ENCODE results near the gene FAM180A.

Gene FAM180A

DNA sequence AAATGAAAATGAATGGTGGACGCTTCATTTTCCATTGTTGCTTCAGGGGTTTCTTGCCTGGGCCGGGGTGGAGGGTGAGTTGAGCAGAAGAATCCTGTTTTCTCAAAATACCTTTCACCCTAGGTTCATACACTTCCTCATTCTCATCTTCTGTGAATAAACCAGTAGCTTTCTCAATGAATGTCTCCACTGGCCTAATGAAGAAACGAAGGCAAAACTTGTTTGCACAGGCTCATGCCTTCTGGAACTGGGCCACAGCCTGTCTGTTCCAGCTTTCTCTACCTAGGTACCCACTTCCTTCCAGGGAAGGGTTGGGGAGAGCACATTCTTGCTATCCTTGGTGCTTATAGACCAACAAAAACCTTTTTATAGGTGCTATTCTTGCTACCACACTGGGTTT is 65.0 kb downstream of the FAM180A start:
- no peak for DNase-seq (ENCODE audit: low spot score)

DNA sequence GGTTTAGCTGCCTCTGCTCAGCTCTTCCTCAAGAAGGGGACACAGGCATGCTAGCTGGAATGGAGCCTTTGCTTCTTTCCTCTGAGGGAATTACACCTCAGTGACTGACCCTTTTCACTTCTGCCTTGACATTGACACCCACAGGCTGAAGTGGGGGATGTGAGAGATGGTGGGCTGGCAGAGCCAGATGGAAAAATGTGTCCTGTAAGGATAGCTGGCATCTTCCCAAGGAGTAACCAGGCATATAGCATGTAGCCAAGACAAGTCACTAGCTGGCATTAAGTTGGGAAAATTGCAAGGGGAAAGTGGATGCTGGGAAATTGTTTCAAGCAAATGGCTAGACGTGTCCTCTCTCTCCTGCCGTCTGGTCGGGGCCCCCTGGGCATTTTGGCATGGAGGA is 66.4 kb downstream of the FAM180A start:
- DNase-seq (ENCODE audit: low spot score) = no peak

DNA sequence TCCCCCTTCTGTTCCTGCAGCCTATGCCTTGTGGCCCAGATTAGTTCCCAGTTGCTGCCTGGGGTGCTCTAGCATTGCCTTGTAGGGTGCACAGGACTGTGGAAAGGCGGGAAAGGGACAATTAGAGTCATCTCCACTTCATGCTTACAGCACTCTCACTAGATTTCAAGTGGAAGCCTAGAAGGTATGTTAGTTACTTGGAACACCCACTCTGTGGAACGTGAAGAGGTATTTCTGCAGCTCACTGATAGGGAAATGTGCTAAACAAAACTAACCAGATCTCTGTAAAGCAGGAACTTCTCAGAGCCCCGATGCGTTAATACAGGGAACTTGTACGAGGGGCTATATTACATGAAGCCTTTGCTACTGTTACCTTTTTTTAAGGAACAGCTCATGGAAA is 66.9 kb downstream of the FAM180A start:
- no peak for DNase-seq (ENCODE audit: low spot score)
